OCI-LY7 (cell line): ENCODE measurements around the gene SLC9A9. TPM values are rescaled to one million over a fixed set of nuclear protein-coding genes. Genes with fewer than 3 reads are reported as not detected.

ENCODE experiments used
- BruUV-seq: library from RNA; stranded (reverse); fragments of 400-500 nt; replicated peaks from 2 replicates; lab custom pipeline; 2021; lab: Mats Ljungman, UMichigan
- CTCF ChIA-PET: fragments of 300-600 bp; sonication (Branson Sonifier 250); formaldehyde crosslinking; loops from one replicate; lab custom pipeline; 2022; ENCODE audit warnings: antibody characterized with exemption; ENCODE audit not compliant: unreplicated experiment; lab: Charles Lee
- POLR2A ChIA-PET: fragments of 300-600 bp; sonication (Branson Sonifier 250); formaldehyde crosslinking; loops from one replicate; lab custom pipeline; 2022; ENCODE audit warnings: antibody characterized with exemption; lab: Charles Lee
- DNase-seq: peaks from one replicate; pipeline ENCODE4 v3.0.0-alpha.2; 2015; ENCODE audit warnings: low spot score
- H2AFZ ChIP-seq: fragments of 200-600 bp; sonication (generic), shearing (Covaris generic); 2 replicates; pipeline ENCODE4 v1.6.1; 2014; ENCODE audit warnings: mild to moderate bottlenecking, antibody characterized with exemption, low read length, moderate library complexity
- H3K27ac ChIP-seq: fragments of 200-600 bp; sonication (generic); 2 replicates; pipeline ENCODE4 v1.5.1; 2014; ENCODE audit warnings: mixed run types, low read depth, mild to moderate bottlenecking, moderate library complexity, low read length, inconsistent platforms; ENCODE audit not compliant: poor library complexity, severe bottlenecking
- H3K36me3 ChIP-seq: fragments of 200-600 bp; sonication (generic); 2 replicates; pipeline ENCODE4 v1.6.1; 2014; ENCODE audit warnings: mild to moderate bottlenecking, antibody characterized with exemption, low read length, moderate library complexity, mixed read lengths; ENCODE audit not compliant: insufficient read depth
- H3K4me1 ChIP-seq: fragments of 200-600 bp; sonication (generic); 2 replicates; pipeline ENCODE4 v1.5.1; 2014; ENCODE audit warnings: mild to moderate bottlenecking, low read length; ENCODE audit not compliant: insufficient read depth, poor library complexity, severe bottlenecking
- H3K4me2 ChIP-seq: fragments of 200-600 bp; sonication (generic); 2 replicates; pipeline ENCODE4 v1.6.1; 2014; ENCODE audit warnings: mild to moderate bottlenecking, low read length
- H3K4me3 ChIP-seq: fragments of 200-600 bp; sonication (generic); 2 replicates; pipeline ENCODE4 v1.5.1; 2014; ENCODE audit warnings: mild to moderate bottlenecking, low read depth, low read length; ENCODE audit not compliant: poor library complexity, severe bottlenecking
- H3K79me2 ChIP-seq: fragments of 200-600 bp; sonication (generic); 2 replicates; pipeline ENCODE4 v1.6.1; 2016; ENCODE audit warnings: low read depth, mild to moderate bottlenecking, low read length, moderate library complexity, mixed read lengths; ENCODE audit not compliant: insufficient read depth
- H3K9me2 ChIP-seq: fragments of 200-600 bp; sonication (generic); 2 replicates; pipeline ENCODE4 v1.6.1; 2016; ENCODE audit warnings: mild to moderate bottlenecking, low read length, mixed read lengths; ENCODE audit not compliant: insufficient read depth
- H3K9me3 ChIP-seq: fragments of 200-600 bp; sonication (generic); 2 replicates; pipeline ENCODE4 v1.6.1; 2014; ENCODE audit warnings: mild to moderate bottlenecking, mixed run types, low read length, mixed read lengths
- H4K20me1 ChIP-seq: fragments of 200-600 bp; sonication (generic); 2 replicates; pipeline ENCODE4 v1.6.1; 2014; ENCODE audit warnings: mild to moderate bottlenecking, antibody characterized with exemption, low read length, moderate library complexity, mixed read lengths; ENCODE audit not compliant: insufficient read depth
- CTCF ChIP-seq: fragments of 200-600 bp; sonication (generic); conservative IDR thresholded peaks from 2 replicates; pipeline ENCODE4 v1.5.1; 2014; ENCODE audit warnings: mild to moderate bottlenecking, antibody characterized with exemption, low read length, moderate library complexity, mixed read lengths
- EZH2phosphoT487 ChIP-seq: fragments of 200-600 bp; sonication (generic); IDR thresholded peaks from 2 replicates; pipeline ENCODE4 v1.6.1; 2018; ENCODE audit warnings: low read depth, borderline replicate concordance, mild to moderate bottlenecking, mixed run types, antibody characterized with exemption, low read length, moderate library complexity, mixed read lengths
- intact Hi-C: fragments of 100-400 bp; cut with micrococcal nuclease; formaldehyde crosslinking; loops from one replicate; pipeline ENCODE4 v1.10.0; 2022; ENCODE audit not compliant: unreplicated experiment
- total RNA-seq, 2 experiments: library from RNA; depleted of rRNA in 1 of 2; stranded (reverse); fragments of >200 nt in 1 of 2; shearing (Covaris generic) in 1 of 2; gene quantifications; 2 replicates each; pipeline ENCODE4 v1.2.3, GENCODE V29; 2014 to 2022

The SLC9A9 gene
- total RNA-seq, 2 experiments from 2014 or later = 9.3 to 14.8 TPM

GRCh38 chr3:143707848-143708247 lies 140.4 kb downstream of the SLC9A9 start:
- intact Hi-C loops = no loop called here
- Histone ChIP-seq H4K20me1 (no peaks in the 10 kb centered on the region; the same call in 1 of the 2 replicates), H2AFZ (no peak overlapping the region), H3K4me1 (no peaks in the 10 kb centered on the region), H3K79me2 (no peaks in the 10 kb centered on the region), H3K9me2 (no peaks in the 10 kb centered on the region), H3K36me3 (no peaks in the 10 kb centered on the region), H3K4me3 (no peak overlapping the region), H3K27ac (no peak overlapping the region), H3K4me2 (no peak overlapping the region), H3K9me3 (no peaks in the 10 kb centered on the region)
- CTCF ChIA-PET = no interaction called here
- no TSS peak for BruUV-seq
- DNase-seq = no peak
- TF ChIP-seq EZH2phosphoT487 (no peak), CTCF (no peak)
- POLR2A ChIA-PET = no interaction called here

- no peak for DNase-seq
- no TSS peak for BruUV-seq
- CTCF ChIA-PET = no interaction called here
- intact Hi-C loops = no loop called here
- no peak overlapping the region for H3K4me2 ChIP-seq
- no peaks in the 10 kb centered on the region for H4K20me1 ChIP-seq
- TF ChIP-seq EZH2phosphoT487 (no peak), CTCF (no peak)
- H3K27ac ChIP-seq = no peak overlapping the region
- no peaks in the 10 kb centered on the region for H3K36me3 ChIP-seq
- H3K79me2 ChIP-seq = no peaks in the 10 kb centered on the region
- no peaks in the 10 kb centered on the region for H3K4me1 ChIP-seq
- no peak overlapping the region for H2AFZ ChIP-seq
- POLR2A ChIA-PET = interaction anchor here (0.5 kb wide), 1 partner anchor 866 kb away, joined by 3 read pairs; no protein-coding TSS in a partner anchor
- H3K9me3 ChIP-seq = no peaks in the 10 kb centered on the region
- H3K9me2 ChIP-seq = no peaks in the 10 kb centered on the region
- no peak overlapping the region for H3K4me3 ChIP-seq
Observed at GRCh38 chr3:143700431-143700975, 147.8 kb downstream of the SLC9A9 start.

- Histone ChIP-seq H3K9me2 (no peaks in the 10 kb centered on the region), H4K20me1 (no peaks in the 10 kb centered on the region), H3K4me1 (no peaks in the 10 kb centered on the region), H2AFZ (no peak overlapping the region), H3K9me3 (no peaks in the 10 kb centered on the region), H3K4me3 (no peak overlapping the region), H3K36me3 (no peaks in the 10 kb centered on the region), H3K4me2 (no peak overlapping the region), H3K79me2 (no peaks in the 10 kb centered on the region), H3K27ac (no peak overlapping the region)
- intact Hi-C loops = no loop called here
- ChIA-PET CTCF (no interaction called here), POLR2A (no interaction called here)
- DNase-seq = no peak
- no TSS peak for BruUV-seq
- no peak for TF ChIP-seq EZH2phosphoT487
- no peak for TF ChIP-seq CTCF
Observed at GRCh38 chr3:143699424-143699823, 148.8 kb downstream of the SLC9A9 start.
